Measurements from ENCODE around the gene PPM1H.

The PPM1H gene

GRCh38 chr12:62737615-62738014 lies 197.3 kb downstream of the PPM1H start:
- no peak overlapping the region for H4K8ac ChIP-seq (ENCODE audit: low read depth, low read length)
- H3K18ac ChIP-seq (ENCODE audit: low read length) = no peak overlapping the region
- no peak overlapping the region for H2BK15ac ChIP-seq (replicated peaks; ENCODE audit: low read depth)
- H3K36me3 ChIP-seq (ENCODE audit: control insufficient read depth, insufficient read depth, low read length) = no peaks in the 10 kb centered on the region
- no peak overlapping the region for H3K4ac ChIP-seq (ENCODE audit: low read depth, low read length)
- no peak overlapping the region for H2BK120ac ChIP-seq (ENCODE audit: low read depth, low read length)
- peak overlapping the region; percentile 3 for H2BK5ac ChIP-seq (ENCODE audit: low read length)
- no peak overlapping the region for H3K23ac ChIP-seq (ENCODE audit: low read length)
- H3K56ac ChIP-seq (ENCODE audit: low read length) = peak overlapping the region; percentile 22
- no peak overlapping the region for H2AK5ac ChIP-seq (ENCODE audit: low read length)
- H3K27ac ChIP-seq (ENCODE audit: low read depth, low read length) = no peak overlapping the region
- no peak overlapping the region for H3K4me3 ChIP-seq (ENCODE audit: low read length)
- H3K4me2 ChIP-seq (ENCODE audit: low read length) = no peak overlapping the region
- no peaks in the 10 kb centered on the region for H3K27me3 ChIP-seq (ENCODE audit: insufficient read depth, low read length, poor library complexity)
- H3K9ac ChIP-seq (ENCODE audit: low read length) = no peak overlapping the region
- no peak for DNase-seq
- H3K4me1 ChIP-seq (ENCODE audit: control insufficient read depth, low read depth, low read length) = peaks cover 23% of the 10 kb centered on the region
- WGBS (ENCODE audit: extremely low coverage, insufficient coverage, low lambda C conversion rate) = no CpG with 5 or more reads among the region's 2 CpGs
- H3K79me1 ChIP-seq (ENCODE audit: low read length) = peaks cover 2% of the 10 kb centered on the region
- no peak overlapping the region for H4K5ac ChIP-seq (ENCODE audit: low read length)
- H3K79me2 ChIP-seq (ENCODE audit: control insufficient read depth, insufficient read depth, low read length) = no peaks in the 10 kb centered on the region

GRCh38 chr12:62737188-62737587 lies 197.8 kb downstream of the PPM1H start:
- no peak for DNase-seq
- no CpG with 5 or more reads among the region's 11 CpGs for WGBS (ENCODE audit: extremely low coverage, insufficient coverage, low lambda C conversion rate)
- no peak overlapping the region for H3K9ac ChIP-seq (ENCODE audit: low read length)
- H3K4me2 ChIP-seq (ENCODE audit: low read length) = no peak overlapping the region
- H4K8ac ChIP-seq (ENCODE audit: low read depth, low read length) = no peak overlapping the region
- H3K4me1 ChIP-seq (ENCODE audit: control insufficient read depth, low read depth, low read length) = peaks cover 23% of the 10 kb centered on the region
- no peaks in the 10 kb centered on the region for H3K36me3 ChIP-seq (ENCODE audit: control insufficient read depth, insufficient read depth, low read length)
- H2BK5ac ChIP-seq (ENCODE audit: low read length) = no peak overlapping the region
- H2BK120ac ChIP-seq (ENCODE audit: low read depth, low read length) = no peak overlapping the region
- H3K79me1 ChIP-seq (ENCODE audit: low read length) = peaks cover 2% of the 10 kb centered on the region
- H3K56ac ChIP-seq (ENCODE audit: low read length) = no peak overlapping the region
- H3K27me3 ChIP-seq (ENCODE audit: insufficient read depth, low read length, poor library complexity) = no peaks in the 10 kb centered on the region
- H4K5ac ChIP-seq (ENCODE audit: low read length) = no peak overlapping the region
- no peak overlapping the region for H3K23ac ChIP-seq (ENCODE audit: low read length)
- no peak overlapping the region for H3K18ac ChIP-seq (ENCODE audit: low read length)
- no peaks in the 10 kb centered on the region for H3K79me2 ChIP-seq (ENCODE audit: control insufficient read depth, insufficient read depth, low read length)
- H3K4me3 ChIP-seq (ENCODE audit: low read length) = no peak overlapping the region
- peak overlapping the region; percentile 18 for H2AK5ac ChIP-seq (ENCODE audit: low read length)
- H3K4ac ChIP-seq (ENCODE audit: low read depth, low read length) = no peak overlapping the region
- H2BK15ac ChIP-seq (replicated peaks; ENCODE audit: low read depth) = no peak overlapping the region
- no peak overlapping the region for H3K27ac ChIP-seq (ENCODE audit: low read depth, low read length)

- no peaks in the 10 kb centered on the region for H3K27me3 ChIP-seq (ENCODE audit: insufficient read depth, low read length, poor library complexity)
- WGBS (ENCODE audit: extremely low coverage, insufficient coverage, low lambda C conversion rate) = no CpG with 5 or more reads among the region's 2 CpGs
- H2BK5ac ChIP-seq (ENCODE audit: low read length) = no peak overlapping the region
- H3K9ac ChIP-seq (ENCODE audit: low read length) = no peak overlapping the region
- H2BK120ac ChIP-seq (ENCODE audit: low read depth, low read length) = no peak overlapping the region
- no peaks in the 10 kb centered on the region for H3K36me3 ChIP-seq (ENCODE audit: control insufficient read depth, insufficient read depth, low read length)
- no peak overlapping the region for H3K4me3 ChIP-seq (ENCODE audit: low read length)
- H3K79me2 ChIP-seq (ENCODE audit: control insufficient read depth, insufficient read depth, low read length) = no peaks in the 10 kb centered on the region
- no peak overlapping the region for H4K8ac ChIP-seq (ENCODE audit: low read depth, low read length)
- H3K4ac ChIP-seq (ENCODE audit: low read depth, low read length) = no peak overlapping the region
- H2BK15ac ChIP-seq (replicated peaks; ENCODE audit: low read depth) = no peak overlapping the region
- H2AK5ac ChIP-seq (ENCODE audit: low read length) = no peak overlapping the region
- no peak overlapping the region for H3K56ac ChIP-seq (ENCODE audit: low read length)
- peaks cover 23% of the 10 kb centered on the region for H3K4me1 ChIP-seq (ENCODE audit: control insufficient read depth, low read depth, low read length)
- H4K5ac ChIP-seq (ENCODE audit: low read length) = no peak overlapping the region
- H3K4me2 ChIP-seq (ENCODE audit: low read length) = no peak overlapping the region
- H3K18ac ChIP-seq (ENCODE audit: low read length) = no peak overlapping the region
- H3K23ac ChIP-seq (ENCODE audit: low read length) = no peak overlapping the region
- DNase-seq = no peak
- no peak overlapping the region for H3K27ac ChIP-seq (ENCODE audit: low read depth, low read length)
- H3K79me1 ChIP-seq (ENCODE audit: low read length) = peaks cover 2% of the 10 kb centered on the region
Observed at GRCh38 chr12:62736596-62736995, 198.4 kb downstream of the PPM1H start.

GRCh38 chr12:62732861-62733427 lies 202.0 kb downstream of the PPM1H start:
- no CpG with 5 or more reads among the region's 8 CpGs for WGBS (ENCODE audit: extremely low coverage, insufficient coverage, low lambda C conversion rate)
- Histone ChIP-seq H3K79me2 (ENCODE audit: control insufficient read depth, insufficient read depth, low read length) (peaks cover 2% of the 10 kb centered on the region), H4K8ac (ENCODE audit: low read depth, low read length) (no peak overlapping the region), H3K18ac (ENCODE audit: low read length) (no peak overlapping the region), H4K5ac (ENCODE audit: low read length) (no peak overlapping the region), H3K4me3 (ENCODE audit: low read length) (no peak overlapping the region), H3K27ac (ENCODE audit: low read depth, low read length) (no peak overlapping the region), H2BK5ac (ENCODE audit: low read length) (no peak overlapping the region), H2BK120ac (ENCODE audit: low read depth, low read length) (no peak overlapping the region), H2BK15ac (replicated peaks; ENCODE audit: low read depth) (no peak overlapping the region), H3K27me3 (ENCODE audit: insufficient read depth, low read length, poor library complexity) (no peaks in the 10 kb centered on the region), H3K79me1 (ENCODE audit: low read length) (peaks cover 3% of the 10 kb centered on the region), H3K9ac (ENCODE audit: low read length) (no peak overlapping the region), H3K4me2 (ENCODE audit: low read length) (no peak overlapping the region), H3K4me1 (ENCODE audit: control insufficient read depth, low read depth, low read length) (peaks cover 14% of the 10 kb centered on the region), H3K56ac (ENCODE audit: low read length) (no peak overlapping the region), H2AK5ac (ENCODE audit: low read length) (no peak overlapping the region), H3K4ac (ENCODE audit: low read depth, low read length) (no peak overlapping the region), H3K23ac (ENCODE audit: low read length) (no peak overlapping the region), H3K36me3 (ENCODE audit: control insufficient read depth, insufficient read depth, low read length) (no peaks in the 10 kb centered on the region)
- no peak for DNase-seq

- Histone ChIP-seq H3K4ac (ENCODE audit: low read depth, low read length) (peak overlapping the region; percentile 79), H4K8ac (ENCODE audit: low read depth, low read length) (no peak overlapping the region), H3K18ac (ENCODE audit: low read length) (peak overlapping the region; percentile 25), H2BK15ac (replicated peaks; ENCODE audit: low read depth) (peak overlapping the region; percentile 25), H4K5ac (ENCODE audit: low read length) (no peak overlapping the region), H3K79me1 (ENCODE audit: low read length) (peaks cover 3% of the 10 kb centered on the region), H2BK5ac (ENCODE audit: low read length) (peak overlapping the region; percentile 17), H3K9ac (ENCODE audit: low read length) (peak overlapping the region; percentile 27), H2AK5ac (ENCODE audit: low read length) (peak overlapping the region; percentile 34), H3K27me3 (ENCODE audit: insufficient read depth, low read length, poor library complexity) (no peaks in the 10 kb centered on the region), H3K23ac (ENCODE audit: low read length) (no peak overlapping the region), H2BK120ac (ENCODE audit: low read depth, low read length) (peak overlapping the region; percentile 94), H3K36me3 (ENCODE audit: control insufficient read depth, insufficient read depth, low read length) (no peaks in the 10 kb centered on the region), H3K79me2 (ENCODE audit: control insufficient read depth, insufficient read depth, low read length) (peaks cover 2% of the 10 kb centered on the region), H3K56ac (ENCODE audit: low read length) (peak overlapping the region; percentile 49), H3K27ac (ENCODE audit: low read depth, low read length) (peak overlapping the region; percentile 12), H3K4me3 (ENCODE audit: low read length) (no peak overlapping the region), H3K4me1 (ENCODE audit: control insufficient read depth, low read depth, low read length) (peaks cover 13% of the 10 kb centered on the region), H3K4me2 (ENCODE audit: low read length) (no peak overlapping the region)
- WGBS (ENCODE audit: extremely low coverage, insufficient coverage, low lambda C conversion rate) = no CpG with 5 or more reads among the region's 11 CpGs
- no peak for DNase-seq
Observed at GRCh38 chr12:62731055-62731820, 203.7 kb downstream of the PPM1H start.
